Jurkat, Clone E6-1 (cell line): ENCODE data around the gene KDM5C.

ENCODE experiments used
- DNase-seq: peaks from one replicate; pipeline ENCODE4 v3.0.0-alpha.2; 2011; ENCODE audit warnings: low read depth, low spot score
- H3K4me3 ChIP-seq: 2 replicates; pipeline ENCODE4 v1.5.1; 2011; ENCODE audit warnings: mild to moderate bottlenecking, low read length, control low read depth, moderate library complexity

Gene KDM5C

DNA sequence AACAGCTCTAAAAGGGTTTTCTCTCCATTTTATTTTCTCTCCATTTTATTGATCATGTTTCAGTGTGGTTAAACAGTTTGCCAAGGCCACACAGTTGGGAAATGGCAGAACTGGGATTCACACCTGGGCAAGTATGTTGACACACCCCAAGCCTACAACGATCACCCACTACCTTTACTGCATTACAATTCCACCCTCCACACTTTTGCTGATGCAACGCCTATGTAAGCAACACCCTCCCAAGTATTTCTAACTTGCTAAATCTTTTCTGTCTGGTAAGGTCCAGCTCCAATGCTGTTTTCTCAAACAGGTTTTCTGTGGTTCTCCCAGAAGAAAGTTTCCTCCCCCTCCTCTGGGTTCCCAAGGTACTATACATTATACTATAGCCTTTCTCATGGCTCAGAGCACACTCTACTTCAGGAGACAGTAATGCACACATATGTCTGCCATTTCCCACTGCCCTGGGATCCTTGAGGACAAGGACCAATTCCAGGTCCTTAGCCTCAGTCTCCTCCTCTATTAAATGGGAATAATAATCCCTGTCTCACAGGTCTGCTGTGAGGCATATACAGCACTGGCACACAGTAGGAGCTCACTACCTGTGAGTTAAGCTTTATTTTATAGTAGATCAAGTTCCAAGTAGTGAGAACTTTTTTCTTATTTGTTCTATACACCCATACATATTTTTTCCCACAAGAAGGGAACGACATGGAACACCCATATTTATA is 28.4 kb upstream of the KDM5C start:
- DNase-seq: no peak
- no peak overlapping the region for H3K4me3 ChIP-seq

DNA sequence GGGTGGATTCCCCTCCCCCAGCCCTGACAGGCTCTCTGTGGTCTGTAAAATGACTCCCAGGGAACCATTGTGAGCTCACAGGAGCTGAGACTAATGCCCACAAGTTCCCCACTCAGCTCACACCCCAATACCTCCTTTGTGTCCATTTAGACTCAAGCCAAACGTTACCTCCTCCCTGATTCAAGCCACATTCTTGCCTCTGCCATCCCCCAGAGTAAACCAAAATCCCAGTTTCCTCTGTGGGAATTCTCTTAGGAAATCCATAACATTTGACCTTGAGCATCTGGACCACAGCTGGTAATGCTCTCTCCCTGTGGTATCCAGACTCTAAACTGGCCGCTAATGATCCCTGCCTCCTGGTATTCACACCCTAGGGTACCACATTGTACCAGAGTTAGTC is 26.3 kb upstream of the KDM5C start:
- no peak for DNase-seq
- no peak overlapping the region for H3K4me3 ChIP-seq

DNA sequence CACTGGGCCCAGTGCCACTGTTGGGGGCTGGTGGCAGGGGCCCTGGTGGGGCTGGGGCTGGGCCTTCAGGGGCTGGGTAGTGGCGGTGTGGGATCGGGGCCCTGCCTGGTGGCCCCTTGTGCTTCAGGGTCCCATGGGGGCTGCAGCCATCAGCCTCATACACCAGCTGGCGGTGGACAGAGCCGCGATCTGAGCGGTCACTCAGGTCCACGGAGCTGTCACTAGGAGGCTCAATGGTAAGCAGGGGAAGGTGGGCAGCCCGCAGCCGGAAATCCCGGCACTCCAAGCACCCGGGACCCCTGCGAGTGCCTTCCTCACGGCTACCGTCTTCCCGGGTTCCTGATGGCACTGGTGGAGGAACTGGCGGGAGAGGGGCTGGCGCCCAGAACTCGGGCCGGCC is 25.5 kb upstream of the KDM5C start:
- no peak for DNase-seq
- H3K4me3 ChIP-seq: no peak overlapping the region

DNA sequence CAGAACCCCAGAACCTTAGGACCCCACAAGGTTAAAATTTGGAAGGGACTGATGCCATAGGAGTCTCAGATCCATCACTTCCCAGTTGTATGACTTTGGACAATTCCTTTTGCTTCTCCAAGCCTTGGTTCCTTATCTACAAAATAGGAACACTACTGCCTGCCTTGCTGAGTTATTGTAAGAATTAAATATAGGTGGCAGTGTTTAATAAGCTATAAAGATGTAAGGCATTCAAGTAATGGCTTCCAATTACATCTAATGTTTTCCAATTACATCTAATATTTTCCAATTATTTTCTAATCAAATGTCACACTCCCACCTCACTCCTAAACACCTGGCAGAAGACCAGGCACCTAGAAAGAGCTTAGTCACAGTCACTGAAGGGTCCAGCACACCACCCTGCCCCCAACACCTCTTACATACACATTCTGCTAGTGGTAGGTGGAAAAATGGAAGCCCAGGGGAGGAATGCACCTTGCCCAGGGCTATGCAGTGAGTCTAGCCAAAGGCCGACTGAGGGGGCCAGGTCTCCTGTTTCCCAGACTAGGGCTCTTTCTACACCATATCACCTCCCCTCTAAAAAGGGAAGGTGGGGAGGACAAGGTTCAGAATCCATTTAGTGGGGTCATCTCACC is 24.5 kb upstream of the KDM5C start:
- no peak for DNase-seq

DNA sequence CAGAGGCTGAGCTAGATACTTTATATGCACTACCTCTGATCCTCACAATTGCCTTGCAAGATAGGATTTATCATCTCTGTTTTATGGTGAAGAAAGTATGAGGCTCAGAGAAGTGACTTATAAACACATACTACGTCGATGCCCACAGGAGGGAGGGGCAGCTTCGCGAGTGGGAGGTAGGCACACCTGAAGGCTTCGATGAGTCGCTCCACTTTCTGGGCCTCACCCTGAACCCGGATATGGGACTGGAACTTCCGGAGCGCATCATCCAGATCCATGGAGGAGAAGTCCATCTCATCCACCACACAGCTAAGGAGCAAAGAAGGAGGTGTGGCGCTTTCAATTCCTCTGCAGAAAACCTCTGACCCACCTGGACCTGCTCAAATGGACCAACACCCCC is 22.9 kb upstream of the KDM5C start:
- H3K4me3 ChIP-seq: no peak overlapping the region
- DNase-seq: no peak

More for the DNA sequence above, 24.5 kb upstream of the KDM5C start:
- no peak overlapping the region for H3K4me3 ChIP-seq

DNA sequence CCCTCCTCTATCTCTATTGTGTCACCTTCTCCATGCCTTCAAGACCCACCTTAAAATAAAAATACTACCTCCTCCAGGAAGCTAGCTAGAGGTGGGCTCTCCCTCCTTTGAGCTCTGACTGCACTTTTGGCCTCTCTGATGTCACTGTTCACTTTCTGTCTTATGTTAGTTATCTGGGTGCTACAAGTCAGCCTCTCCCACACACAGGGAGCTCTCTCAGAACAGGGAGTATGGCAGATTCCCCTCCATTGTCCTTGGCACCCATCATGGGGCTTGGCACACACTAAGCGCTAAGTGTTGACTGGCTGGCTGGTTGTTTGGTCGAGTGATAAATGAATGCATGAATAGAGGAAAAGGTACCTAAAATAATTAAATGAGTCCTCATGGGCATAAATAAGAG is 21.2 kb upstream of the KDM5C start:
- H3K4me3 ChIP-seq: no peak overlapping the region
- no peak for DNase-seq

DNA sequence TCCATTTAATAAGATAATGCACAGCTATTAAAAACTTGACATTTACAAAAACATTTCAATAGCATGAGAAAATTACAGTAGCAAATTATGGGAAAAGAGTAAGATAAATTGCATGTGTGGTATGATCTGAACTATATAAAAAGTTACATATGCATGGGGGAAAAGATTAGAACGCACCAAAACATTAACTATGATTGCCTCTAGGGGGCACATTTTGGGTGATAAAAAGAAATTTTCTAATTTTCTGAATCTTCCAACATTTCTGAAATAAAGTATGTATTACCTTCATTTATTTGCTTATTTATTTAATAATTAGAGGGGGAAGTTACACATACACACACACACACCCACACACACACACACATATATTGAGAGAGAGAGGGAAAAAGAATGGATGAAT is 19.6 kb upstream of the KDM5C start:
- no peak for DNase-seq
- H3K4me3 ChIP-seq: no peak overlapping the region

DNA sequence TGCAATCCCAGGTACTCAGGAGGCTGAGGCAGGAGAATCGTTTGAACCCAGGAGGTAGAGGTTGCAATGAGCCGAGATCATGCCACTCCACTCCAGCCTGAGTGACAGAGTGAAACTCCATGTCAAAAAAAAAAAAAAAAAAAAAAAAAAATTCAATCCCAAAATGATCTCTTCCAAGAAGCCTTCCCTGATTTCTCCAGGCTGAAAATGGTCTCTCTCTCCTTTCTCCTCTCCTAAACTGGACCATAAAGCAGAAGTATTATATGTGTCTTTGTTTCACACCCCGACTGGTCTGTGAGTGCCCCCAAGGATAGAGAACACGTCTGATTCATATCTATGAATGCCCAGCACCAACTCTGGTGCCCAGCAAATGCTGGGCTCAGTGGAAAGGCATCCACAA is 17.3 kb upstream of the KDM5C start:
- no peak for DNase-seq
- no peak overlapping the region for H3K4me3 ChIP-seq

DNA sequence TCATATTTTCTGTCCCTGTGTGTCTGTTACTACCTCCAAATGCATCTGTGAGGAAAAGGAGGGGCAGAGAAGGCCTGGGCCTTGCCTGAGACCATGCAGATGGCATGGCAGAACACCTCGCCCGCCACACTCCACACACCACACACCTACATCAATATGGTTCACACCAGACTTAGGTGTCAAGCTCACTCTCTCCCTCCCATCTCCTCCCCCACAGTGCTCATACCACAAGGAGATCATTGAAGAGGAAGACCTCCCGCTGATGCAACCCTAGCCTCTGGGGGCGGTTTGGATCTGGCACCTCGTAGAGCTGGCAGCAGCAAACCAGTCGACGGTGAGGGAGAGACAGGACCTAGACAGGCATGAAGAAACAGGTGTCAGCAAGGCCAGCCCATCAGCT is 16.6 kb upstream of the KDM5C start:
- H3K4me3 ChIP-seq: no peak overlapping the region

DNA sequence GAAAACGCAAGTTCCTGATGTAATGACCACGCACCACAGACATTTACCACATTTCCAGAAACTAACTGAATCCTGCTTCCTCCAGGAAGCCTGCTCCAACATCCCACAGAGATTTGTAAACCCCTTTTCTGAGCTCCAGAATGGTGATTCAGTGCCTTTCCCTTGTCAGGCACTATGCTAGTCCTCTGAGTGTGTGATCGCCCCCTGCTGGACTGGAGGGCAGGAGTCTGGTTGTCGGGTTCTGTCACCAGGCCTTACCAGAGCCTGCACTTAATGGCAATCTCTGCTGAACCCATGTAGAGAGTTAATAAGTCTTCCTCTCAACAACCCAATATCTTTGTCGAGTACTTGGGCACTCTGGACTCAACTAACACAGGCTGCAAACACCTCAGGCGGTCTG is 14.5 kb upstream of the KDM5C start:
- H3K4me3 ChIP-seq: no peak overlapping the region
- no peak for DNase-seq

More for the DNA sequence above, 16.6 kb upstream of the KDM5C start:
- no peak for DNase-seq

DNA sequence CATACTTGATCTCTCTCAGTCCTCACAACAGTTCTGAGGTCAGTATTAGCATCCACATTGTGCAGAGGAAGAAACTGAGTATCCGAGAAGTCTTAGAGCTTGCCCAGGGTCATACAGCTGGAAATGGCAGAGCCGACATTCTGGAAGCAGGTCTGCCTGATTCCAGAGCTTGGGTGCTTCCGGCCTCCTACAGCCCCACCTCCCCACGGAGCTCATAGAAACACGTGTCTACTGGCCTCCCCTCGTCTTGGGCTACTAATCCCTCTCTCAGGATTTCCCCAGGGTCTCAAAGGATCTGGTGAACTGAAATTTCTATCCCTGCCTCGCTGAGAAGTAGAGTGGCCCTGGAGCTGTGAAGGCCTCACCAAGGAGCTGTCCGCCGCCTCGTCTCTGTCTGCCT is 12.0 kb upstream of the KDM5C start:
- DNase-seq: no peak
- H3K4me3 ChIP-seq: no peak overlapping the region

DNA sequence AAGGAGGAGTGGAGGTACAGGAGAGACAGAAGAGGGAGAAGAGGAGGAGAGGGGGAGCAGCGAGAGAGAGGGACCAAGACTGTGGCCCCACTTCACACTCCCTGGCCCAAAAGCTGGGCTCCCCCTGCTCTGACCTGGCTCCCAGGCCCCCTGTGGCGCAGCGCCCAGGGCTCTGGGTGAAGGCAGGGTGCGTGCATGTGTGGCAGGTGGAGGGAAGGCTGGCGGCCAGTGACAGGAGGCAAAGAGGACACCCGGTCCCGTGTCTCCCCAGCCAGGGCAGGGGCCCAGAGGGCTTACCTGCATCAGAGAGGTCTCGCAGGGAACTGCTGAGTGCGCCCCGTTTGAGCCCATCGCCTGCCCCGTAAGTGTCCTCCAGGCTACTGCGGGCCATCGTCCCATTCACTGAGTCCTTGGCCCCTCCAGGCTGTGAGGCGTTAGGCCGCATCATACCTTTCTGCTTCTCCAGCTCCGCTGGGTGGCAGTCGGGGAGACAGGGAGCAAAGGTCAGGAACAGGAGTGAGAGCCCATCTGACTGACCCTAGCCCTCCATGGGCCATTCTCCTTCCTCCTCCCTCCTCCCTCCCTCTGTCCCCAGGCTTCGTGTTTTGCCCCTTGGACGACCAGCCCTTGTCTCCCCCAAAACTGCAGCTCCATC is 11.1 kb upstream of the KDM5C start:
- no peak for DNase-seq
- H3K4me3 ChIP-seq: no peak overlapping the region

DNA sequence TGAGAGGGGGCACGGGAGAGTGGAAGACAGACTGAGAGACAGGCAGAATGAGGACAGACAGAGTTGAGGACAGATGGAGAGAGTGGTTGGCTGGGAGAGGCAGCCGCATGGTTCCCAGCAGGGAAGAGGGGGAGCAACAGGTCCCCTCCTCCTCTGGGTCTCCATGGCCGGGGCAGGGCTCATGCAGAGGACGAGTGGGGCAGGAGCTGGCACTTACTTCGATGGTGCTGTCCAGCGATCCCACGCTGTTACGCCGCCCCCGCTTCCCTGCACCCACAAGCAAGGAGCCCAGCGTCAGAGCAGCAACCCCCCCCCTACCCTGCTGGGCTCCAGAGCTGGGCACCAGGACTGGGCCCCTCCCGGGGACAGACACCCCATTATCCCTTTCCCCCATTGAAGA is 10.6 kb upstream of the KDM5C start:
- no peak overlapping the region for H3K4me3 ChIP-seq
- DNase-seq: no peak

DNA sequence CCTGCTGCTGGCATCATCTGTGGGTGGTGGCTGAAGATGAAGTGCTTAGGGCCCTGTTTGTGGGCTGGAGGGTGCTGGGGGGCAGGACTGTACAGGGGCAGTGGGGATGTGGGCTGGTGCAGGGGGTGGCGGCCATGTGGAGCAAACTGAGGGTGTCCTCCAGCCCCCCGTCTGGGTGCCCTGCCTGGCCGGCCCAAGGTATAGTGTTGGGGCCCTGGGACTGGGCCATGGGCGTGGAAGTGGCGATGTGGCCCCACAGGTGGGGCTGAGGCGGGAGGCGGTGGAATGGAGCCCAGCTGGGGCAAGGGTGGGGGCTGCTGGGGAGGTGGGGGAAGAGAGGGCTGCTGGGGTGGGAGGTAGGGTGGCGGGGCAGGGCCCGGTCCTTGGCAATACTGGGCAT is 9.5 kb upstream of the KDM5C start:
- no peak overlapping the region for H3K4me3 ChIP-seq
- DNase-seq: no peak

DNA sequence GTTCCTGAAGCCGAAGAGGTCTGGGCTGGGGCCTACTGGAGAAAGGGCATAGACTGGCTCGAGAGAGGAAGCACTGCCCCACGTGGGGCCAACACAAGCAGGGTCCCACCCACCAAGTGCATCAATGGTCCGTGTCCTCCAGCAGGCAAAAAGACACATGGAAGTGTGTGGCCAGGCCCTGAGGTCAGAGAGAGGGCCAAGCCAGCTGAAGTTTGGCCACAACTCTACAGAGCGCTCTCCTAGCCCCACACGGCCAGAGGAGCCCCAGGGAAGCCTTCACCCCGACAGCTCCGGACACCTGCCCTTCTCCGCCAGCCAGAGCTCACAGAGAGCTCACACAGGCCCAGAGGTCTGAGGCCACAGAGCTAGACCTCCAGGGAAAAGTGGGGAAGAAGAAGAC is 8.5 kb upstream of the KDM5C start:
- no peak for DNase-seq
- no peak overlapping the region for H3K4me3 ChIP-seq

DNA sequence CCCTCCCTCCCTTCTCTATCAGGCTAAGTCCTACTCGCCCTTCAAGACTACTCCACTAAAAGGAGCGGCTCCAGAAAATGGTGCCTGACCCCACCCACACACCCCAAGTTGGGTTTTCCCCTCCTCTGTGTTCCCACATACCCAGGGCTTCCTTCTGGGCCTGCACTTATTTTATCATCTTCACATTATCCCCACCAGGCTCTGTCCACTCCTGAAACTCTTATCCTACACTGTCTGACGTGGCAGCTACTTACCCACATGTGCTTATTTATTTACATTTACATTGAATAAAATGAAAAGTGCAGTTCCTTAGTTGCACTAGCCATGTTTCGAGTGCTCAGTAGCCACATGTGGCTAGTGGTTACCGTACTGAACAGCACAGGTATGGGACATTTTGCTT is 5.1 kb upstream of the KDM5C start:
- DNase-seq: no peak
- H3K4me3 ChIP-seq: no peak overlapping the region

DNA sequence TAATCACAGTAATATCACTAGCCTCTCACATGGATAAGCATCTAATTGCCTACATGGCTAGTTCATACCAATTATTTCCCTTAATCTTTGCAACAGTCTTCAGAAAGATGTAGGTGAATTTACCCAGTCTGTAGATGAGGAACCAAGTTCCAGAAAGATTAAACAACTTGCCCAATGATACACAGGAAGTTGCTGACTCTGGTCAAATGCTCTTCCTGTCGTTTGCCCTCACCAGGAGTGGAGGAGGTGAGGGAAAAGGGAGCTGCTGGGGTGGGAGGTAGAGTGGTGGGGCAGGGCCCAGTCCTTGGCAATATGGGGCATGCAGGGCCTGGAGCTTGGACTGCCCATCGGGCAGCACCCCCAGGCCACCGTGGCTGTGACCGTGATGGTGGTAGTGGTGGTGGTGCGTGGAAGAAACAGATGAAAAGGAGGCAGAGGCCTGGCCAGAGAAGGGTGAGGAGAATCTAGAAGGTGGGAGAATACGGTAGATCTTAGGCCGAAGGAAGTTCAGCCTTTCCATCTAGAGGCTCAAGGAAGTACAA is 2.3 kb upstream of the KDM5C start:
- no peak for DNase-seq
- no peak overlapping the region for H3K4me3 ChIP-seq

DNA sequence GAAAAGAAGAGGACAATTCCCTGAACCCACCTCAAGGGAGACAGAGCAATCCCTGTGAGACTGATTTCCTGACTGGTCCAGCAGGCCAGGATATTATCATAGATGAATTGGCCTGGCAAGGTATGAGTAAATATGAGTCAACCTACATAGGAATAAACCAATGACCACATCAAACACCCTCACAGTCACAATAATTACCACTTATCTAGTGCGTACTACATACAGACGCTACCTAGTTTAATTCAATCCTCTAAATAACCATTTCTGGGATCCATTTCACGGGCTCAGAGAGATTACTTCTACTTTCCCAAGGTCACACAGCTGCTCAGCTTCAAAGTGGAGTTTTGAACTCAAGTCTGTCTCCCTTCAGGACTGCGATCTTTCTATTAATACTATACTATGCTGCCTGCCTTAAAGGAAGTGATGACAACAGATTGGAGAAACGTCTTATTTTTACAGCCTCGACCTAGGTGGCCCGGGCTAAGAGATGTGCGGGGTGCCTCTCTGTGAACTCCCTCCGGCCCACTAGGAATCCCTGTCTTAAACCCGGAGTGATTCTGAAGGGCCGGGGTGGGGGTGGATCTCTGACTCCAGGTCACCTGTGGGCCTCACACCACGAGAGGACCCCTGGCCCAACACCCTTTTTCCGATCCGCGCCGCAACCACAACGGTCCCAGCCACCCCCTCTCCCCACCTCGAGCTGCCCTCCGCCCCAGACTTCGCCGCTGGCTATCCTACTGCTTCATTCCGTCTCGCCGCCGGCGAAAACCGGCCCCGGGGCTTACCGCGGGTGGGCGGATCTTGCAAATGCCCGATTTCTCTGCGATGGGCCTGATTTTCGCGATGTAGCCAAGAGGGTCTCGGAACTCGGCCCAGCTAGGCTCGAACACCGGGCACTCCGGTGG is 800 bp downstream of the KDM5C start:
- H3K4me3 ChIP-seq: peak overlapping the region; percentile 77
- DNase-seq: peak; percentile 22

DNA sequence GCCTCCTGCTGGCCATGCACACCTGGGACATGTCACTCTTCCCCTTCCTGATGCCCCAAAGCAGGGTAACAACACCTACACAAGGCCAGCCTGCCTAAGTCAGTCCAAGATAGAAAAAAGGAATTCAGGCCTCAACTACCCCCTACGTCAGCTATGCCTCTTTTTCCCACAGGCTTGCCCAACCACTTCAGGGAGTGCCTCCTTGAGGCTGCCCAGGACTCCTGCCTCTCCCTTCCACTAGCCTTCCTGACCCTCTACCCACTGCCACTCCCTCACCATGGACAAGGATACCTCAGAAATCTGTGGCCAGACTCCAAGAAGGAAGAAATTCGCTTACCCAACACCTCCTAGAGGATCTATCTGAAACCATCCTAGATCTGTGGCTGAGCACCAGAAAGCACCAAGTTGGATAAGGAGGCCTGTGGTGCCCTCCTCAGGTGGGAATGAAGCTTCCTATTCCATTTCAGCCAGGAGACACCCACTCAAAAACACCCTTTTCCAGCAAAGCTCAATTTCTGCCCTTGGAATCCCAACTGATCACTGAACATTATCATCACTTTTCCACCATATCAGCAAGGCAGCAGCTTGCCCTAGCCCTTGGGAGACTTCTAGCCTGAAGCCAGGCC is 1.8 kb downstream of the KDM5C start:
- peak overlapping the region; percentile 77 for H3K4me3 ChIP-seq
- DNase-seq: no peak
